Endothelial cell of umbilical vein (primary cell): Measurements from ENCODE around the gene NAXD.

Source experiments
- CTCF ChIP-seq, 2 donors: IDR thresholded peaks; 1 replicate in 1 of 2; 2 replicates in 1 of 2; pipeline ENCODE4 v1.5.1; 2011; ENCODE audit warnings: low read length in 2 of 2, mild to moderate bottlenecking in 2 of 2, moderate library complexity in 2 of 2, control low read depth in 1 of 2, inconsistent platforms in 1 of 2, low read depth in 1 of 2; ENCODE audit not compliant: insufficient read depth in 1 of 2; ENCODE audit errors: extremely low read depth in 1 of 2
- EZH2 ChIP-seq: IDR thresholded peaks from 2 replicates; pipeline ENCODE4 v1.6.1; 2012; ENCODE audit warnings: borderline replicate concordance, low read depth, mild to moderate bottlenecking, moderate library complexity, low read length, inconsistent platforms; ENCODE audit not compliant: severe bottlenecking
- GATA2 ChIP-seq: IDR thresholded peaks from 2 replicates; pipeline ENCODE4 v1.7.0; 2011; ENCODE audit warnings: low read depth, mild to moderate bottlenecking, moderate library complexity, mixed read lengths, low read length; ENCODE audit not compliant: insufficient read length, insufficient read depth
- MYC ChIP-seq: IDR thresholded peaks from one replicate; pipeline ENCODE4 v1.6.1; 2011; ENCODE audit warnings: mild to moderate bottlenecking, low read depth, low read length
- POLR2A ChIP-seq: IDR thresholded peaks from 2 replicates; pipeline ENCODE4 v1.6.1; 2012; ENCODE audit warnings: low read depth, mild to moderate bottlenecking, control low read depth, low read length
- POLR2AphosphoS5 ChIP-seq: IDR thresholded peaks from 2 replicates; pipeline ENCODE4 v1.6.1; 2012; ENCODE audit warnings: low read depth, mild to moderate bottlenecking, control low read depth, low read length, moderate library complexity; ENCODE audit not compliant: insufficient read depth
- TF ChIP-seq, protein P1 (sequence below): IDR thresholded peaks from 2 replicates; pipeline ENCODE4 v1.6.1; 2011; ENCODE audit not compliant: insufficient read depth, insufficient read length

DNA sequence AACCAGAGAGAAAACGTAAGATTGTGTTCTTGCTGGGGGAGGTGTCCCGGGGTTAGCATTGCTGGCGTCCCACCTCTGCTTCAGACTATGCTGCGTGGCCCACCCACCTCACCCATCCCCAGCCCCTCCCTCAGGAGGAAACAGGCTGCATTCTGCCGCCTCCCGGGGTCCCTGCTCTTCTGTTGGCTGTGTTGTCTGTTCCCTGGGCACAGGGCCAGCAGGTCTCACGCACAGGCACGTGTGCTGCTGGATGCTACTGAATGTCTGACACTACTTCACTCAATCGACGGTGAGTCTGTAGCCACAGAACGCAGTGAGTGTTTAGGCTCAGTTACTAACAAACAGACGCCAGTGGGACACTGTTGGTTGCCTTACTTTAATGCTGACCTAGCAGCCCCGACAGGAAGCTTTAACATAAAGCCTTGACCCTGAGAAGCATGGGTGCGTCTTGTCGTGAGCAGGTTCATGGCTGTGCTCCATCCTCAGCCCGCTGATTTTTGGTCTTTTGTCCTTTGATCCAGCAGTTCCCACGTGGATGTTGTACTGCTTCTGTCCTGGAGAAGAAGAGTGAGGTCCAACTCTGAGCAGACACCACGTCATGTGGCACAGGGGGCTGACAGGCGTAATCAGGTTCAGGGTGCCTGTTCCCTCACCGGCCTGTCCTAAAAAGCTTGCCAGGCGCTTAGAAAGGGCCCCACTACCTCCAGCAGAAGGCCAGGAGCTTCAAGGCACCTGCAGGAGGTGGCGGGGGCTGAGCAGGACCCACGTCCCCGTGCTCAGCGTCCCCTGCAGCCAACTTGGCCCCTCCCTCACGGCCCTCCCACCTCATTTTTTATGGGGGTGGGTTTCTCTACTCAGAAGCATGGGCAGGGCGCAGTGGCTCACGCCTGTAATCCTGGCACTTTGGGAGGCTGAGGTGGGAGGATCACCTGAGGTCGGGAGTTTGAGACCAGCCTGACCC lies 26.0 kb downstream of the NAXD start:
- TF ChIP-seq EZH2 (no peak), POLR2AphosphoS5 (no peak), CTCF (IDR thresholded peaks at IDR 0.05; ENCODE audit: extremely low read depth in 1 of 2, insufficient read depth in 1 of 2, low read depth in 1 of 2, low read length in 2 of 2) (no peak), POLR2A (no peak), MYC (no peak), GATA2 (no peak)
- TF ChIP-seq, protein P1, sequence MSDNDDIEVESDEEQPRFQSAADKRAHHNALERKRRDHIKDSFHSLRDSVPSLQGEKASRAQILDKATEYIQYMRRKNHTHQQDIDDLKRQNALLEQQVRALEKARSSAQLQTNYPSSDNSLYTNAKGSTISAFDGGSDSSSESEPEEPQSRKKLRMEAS, result no peak
